Astrocyte of the cerebellum (primary cell): Measurements from ENCODE around the gene TTLL11.

ENCODE experiments used
- DNase-seq: peaks from one replicate; pipeline ENCODE4 v3.0.0-alpha.2; 2011; ENCODE audit warnings: low read depth
- H3K4me3 ChIP-seq: 2 replicates; pipeline ENCODE4 v1.5.1; 2011; ENCODE audit warnings: mild to moderate bottlenecking, low read depth, low read length, moderate library complexity
- CTCF ChIP-seq: IDR thresholded peaks from 2 replicates; pipeline ENCODE4 v1.5.1; 2012; ENCODE audit warnings: low read length, low read depth, moderate library complexity, mild to moderate bottlenecking; ENCODE audit errors: missing control alignments
- in situ Hi-C: cut with HindIII; loops from 2 replicates; pipeline ENCODE4 v1.10.0; 2017; ENCODE audit warnings: low sequenced_read_pairs

Gene TTLL11

GRCh38 chr9:122109035-122109813 is 16.1 kb upstream of the TTLL11 start:
- no peak for TF ChIP-seq CTCF
- DNase-seq: no peak
- in situ Hi-C loops: no loop called here
- H3K4me3 ChIP-seq: no peak overlapping the region

GRCh38 chr9:122107291-122107805 is 14.2 kb upstream of the TTLL11 start:
- no peak for DNase-seq
- in situ Hi-C loops: no loop called here
- H3K4me3 ChIP-seq: no peak overlapping the region
- TF ChIP-seq CTCF: no peak

- no peak overlapping the region for H3K4me3 ChIP-seq
- no peak for TF ChIP-seq CTCF
- in situ Hi-C loops: no loop called here
- no peak for DNase-seq
These were observed 13.5 kb upstream of the TTLL11 start for GRCh38 chr9:122106576-122106975.

- no peak for DNase-seq
- H3K4me3 ChIP-seq: no peak overlapping the region
- in situ Hi-C loops: no loop called here
- TF ChIP-seq CTCF: no peak
These were observed 10.9 kb upstream of the TTLL11 start for GRCh38 chr9:122103985-122104384.

- in situ Hi-C loops: no loop called here
- no peak overlapping the region for H3K4me3 ChIP-seq
- TF ChIP-seq CTCF: no peak
- DNase-seq: no peak
These were observed 9.0 kb upstream of the TTLL11 start for GRCh38 chr9:122102156-122102555.

GRCh38 chr9:122100756-122101155 is 7.6 kb upstream of the TTLL11 start:
- in situ Hi-C loops: no loop called here
- no peak for TF ChIP-seq CTCF

More at GRCh38 chr9:122100756-122101155, 7.6 kb upstream of the TTLL11 start:
- no peak for DNase-seq
- no peak overlapping the region for H3K4me3 ChIP-seq
